Keratinocyte (primary cell): ENCODE results near the gene DDX4.

Source experiments
- CTCF ChIP-seq, 3 experiments: IDR thresholded peaks in 1 of 3; conservative IDR thresholded peaks in 1 of 3; optimal IDR thresholded peaks in 1 of 3; 2 replicates in 2 of 3; 3 replicates in 1 of 3; pipeline versions ENCODE3 to v1.5.1; 2011; ENCODE audit warnings: low read length in 3 of 3, mild to moderate bottlenecking in 3 of 3, moderate library complexity in 2 of 3, control low read depth in 1 of 3, inconsistent platforms in 1 of 3; ENCODE audit not compliant: insufficient read depth in 2 of 3; ENCODE audit errors: extremely low read depth in 1 of 3
- EZH2 ChIP-seq: IDR thresholded peaks from one replicate; pipeline ENCODE4 v1.6.1; 2012; ENCODE audit warnings: inconsistent platforms, mild to moderate bottlenecking, low read length, moderate library complexity

DNA sequence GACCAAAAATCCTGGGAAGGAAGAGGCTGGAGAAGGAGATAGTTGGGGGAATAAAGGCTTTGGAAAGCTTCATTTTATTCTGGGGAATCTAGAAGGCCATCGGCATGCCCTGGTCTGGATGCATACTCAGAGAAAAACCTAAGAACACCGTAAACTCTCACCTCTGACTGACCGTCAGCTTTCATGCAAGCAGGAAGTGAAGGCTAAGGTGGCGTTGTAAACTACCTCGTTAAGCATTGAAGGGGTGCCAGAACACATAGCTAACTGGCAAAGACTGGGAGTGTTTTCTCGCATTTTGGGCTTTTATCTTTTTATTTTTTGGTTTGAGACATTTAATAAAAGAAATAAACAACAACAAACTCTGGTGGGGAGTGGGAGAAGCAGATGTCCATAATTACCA is 23.1 kb upstream of the DDX4 start:
- no peak for TF ChIP-seq EZH2
- no peak for TF ChIP-seq CTCF (optimal IDR thresholded peaks at IDR 0.05 in 1 of 3, IDR thresholded peaks at IDR 0.05 in 1 of 3, conservative IDR thresholded peaks at IDR 0.05 in 1 of 3; ENCODE audit: extremely low read depth in 1 of 3, insufficient read depth in 2 of 3, low read length in 3 of 3)
